Activated CD4-positive, alpha-beta T cell treated with anti-CD3 and anti-CD28 coated beads for 48 hours (primary cell): ENCODE measurements around the gene ZBTB46.

Source experiments
- DNase-seq: peaks from one replicate; pipeline ENCODE4 v3.0.0-alpha.2; 2020

The ZBTB46 gene

GRCh38 chr20:63744158-63744557 lies 86.9 kb downstream of the ZBTB46 start:
- no peak for DNase-seq

GRCh38 chr20:63743210-63743970 lies 87.7 kb downstream of the ZBTB46 start:
- DNase-seq = no peak

GRCh38 chr20:63742381-63743024 lies 88.6 kb downstream of the ZBTB46 start:
- DNase-seq = no peak

- DNase-seq = no peak
Observed at GRCh38 chr20:63741676-63742380, 89.2 kb downstream of the ZBTB46 start.

GRCh38 chr20:63741354-63741675 lies 89.7 kb downstream of the ZBTB46 start:
- DNase-seq = no peak

GRCh38 chr20:63740627-63741353 lies 90.3 kb downstream of the ZBTB46 start:
- DNase-seq = peak; percentile 52

GRCh38 chr20:63740070-63740626 lies 90.9 kb downstream of the ZBTB46 start:
- DNase-seq = peak; percentile 46

GRCh38 chr20:63739130-63740069 lies 91.7 kb downstream of the ZBTB46 start, which contains the start of gene SLC2A4RG:
Gene SLC2A4RG (plus strand): TSS chr20:63739776. CDS start chr20:63739913, 137 bp downstream.
- DNase-seq = peak; percentile 69

GRCh38 chr20:63738687-63739129 lies 92.4 kb downstream of the ZBTB46 start:
- DNase-seq = peak; percentile 54

GRCh38 chr20:63737945-63738686 lies 92.9 kb downstream of the ZBTB46 start:
- no peak for DNase-seq

- DNase-seq = no peak
Observed at GRCh38 chr20:63737695-63737944, 93.4 kb downstream of the ZBTB46 start.

- peak; percentile 63 for DNase-seq
Observed at GRCh38 chr20:63736893-63737694, 94.0 kb downstream of the ZBTB46 start.

- peak; percentile 66 for DNase-seq
Observed at GRCh38 chr20:63735859-63736718, 95.0 kb downstream of the ZBTB46 start, which contains the start of gene LIME1. Gene LIME1 (plus strand): TSS chr20:63736664. CDS start chr20:63737550, 886 bp downstream.

GRCh38 chr20:63734946-63735858 lies 95.9 kb downstream of the ZBTB46 start:
- no peak for DNase-seq

- DNase-seq = no peak
Observed at GRCh38 chr20:63734111-63734945, 96.7 kb downstream of the ZBTB46 start.

- DNase-seq = no peak
Observed at GRCh38 chr20:63733579-63734081, 97.4 kb downstream of the ZBTB46 start.

- no peak for DNase-seq
Observed at GRCh38 chr20:63733117-63733516, 97.9 kb downstream of the ZBTB46 start.
